HT-29 (cell line): ENCODE results near the gene KDM4B. TPM values are rescaled to one million over a fixed set of nuclear protein-coding genes. Genes with fewer than 3 reads are reported as not detected.

Experiments
- DNase-seq: peaks from one replicate; pipeline ENCODE4 v3.0.0-alpha.2; 2015; ENCODE audit warnings: low spot score
- total RNA-seq: library from RNA; depleted of rRNA; stranded (reverse); fragments of >200 nt; shearing (Covaris generic); gene quantifications from 2 replicates; pipeline ENCODE4 v1.2.3, GENCODE V29; 2014

The KDM4B gene
- total RNA-seq, 1 experiment from 2014 or later, result 7.8 TPM

- DNase-seq, result no peak
These were observed 80.0 kb downstream of the KDM4B start for GRCh38 chr19:5048727-5049553.

DNA sequence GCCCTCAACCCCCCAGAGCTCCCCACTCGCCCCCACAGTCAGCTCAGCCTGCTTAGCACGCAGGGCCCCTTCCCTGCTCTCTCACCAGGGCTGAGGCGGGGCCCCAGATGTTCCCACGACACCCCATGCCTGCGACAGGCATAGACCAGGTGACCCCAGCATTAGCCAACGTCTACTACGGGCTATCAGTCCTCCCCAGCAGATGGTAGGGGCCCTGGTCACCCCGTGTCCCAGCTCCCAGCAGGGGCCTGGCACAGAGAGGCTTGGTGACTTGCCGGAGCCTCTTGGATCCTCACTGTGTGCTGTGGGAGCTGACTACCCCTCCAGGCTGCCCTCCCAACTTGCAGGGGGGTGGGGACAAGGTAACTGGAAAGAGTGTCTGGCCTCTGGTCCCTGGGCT lies 80.6 kb downstream of the KDM4B start:
- DNase-seq, result no peak

DNA sequence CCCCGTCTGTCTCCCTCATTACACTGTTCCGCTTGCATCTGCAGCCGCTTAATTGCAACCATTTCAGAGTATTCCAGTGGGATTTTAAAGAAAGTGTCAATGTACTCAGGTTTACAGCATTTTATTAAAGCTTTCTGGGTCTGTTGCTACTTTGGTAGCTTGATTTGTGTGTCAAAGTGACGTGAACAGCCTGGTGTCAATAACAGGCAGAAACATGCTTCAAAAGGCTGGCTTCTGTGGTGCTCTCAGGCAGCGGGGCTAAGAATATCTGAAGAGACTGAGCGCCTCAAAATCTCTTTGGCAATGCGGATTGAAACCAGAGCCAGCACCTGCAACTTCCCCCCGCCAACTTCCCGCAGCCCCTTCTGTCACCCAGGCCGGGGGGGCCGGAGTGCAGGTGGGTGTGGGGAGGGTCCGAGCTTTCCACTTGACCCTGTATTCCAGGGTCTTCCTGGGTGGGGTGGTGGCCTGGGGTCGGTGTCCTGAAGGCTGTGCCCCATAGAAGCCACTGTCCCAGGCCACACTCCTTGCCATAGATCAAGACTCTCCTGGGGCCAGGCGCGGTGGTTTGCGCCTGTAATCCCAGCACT lies 81.2 kb downstream of the KDM4B start:
- DNase-seq, result no peak

- DNase-seq, result no peak
These were observed 82.0 kb downstream of the KDM4B start for GRCh38 chr19:5050905-5051304.

- no peak for DNase-seq
These were observed 82.7 kb downstream of the KDM4B start for GRCh38 chr19:5051619-5052018.

DNA sequence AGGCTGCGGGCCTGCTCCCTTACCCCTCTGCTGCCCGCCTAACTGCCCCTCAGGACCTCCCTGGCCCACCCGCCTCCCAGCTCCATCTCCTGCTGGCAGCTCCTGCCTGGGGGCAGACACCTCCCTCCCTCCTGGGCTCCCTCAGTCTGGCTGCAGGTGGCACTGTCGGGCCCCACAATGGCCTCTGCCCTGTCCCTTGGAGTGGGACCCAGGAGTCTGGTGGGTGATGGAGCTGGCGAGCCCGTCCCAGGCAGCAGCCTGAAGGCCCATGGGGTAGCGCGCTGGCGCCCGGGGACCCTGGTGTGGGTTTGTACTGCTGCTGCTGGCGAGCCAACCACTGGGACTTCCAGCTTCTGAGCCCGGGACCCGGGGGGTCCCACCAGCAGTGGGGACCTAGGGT lies 83.6 kb downstream of the KDM4B start:
- DNase-seq, result no peak

- no peak for DNase-seq
These were observed 84.1 kb downstream of the KDM4B start for GRCh38 chr19:5052945-5053485.

GRCh38 chr19:5053661-5054060 lies 84.7 kb downstream of the KDM4B start:
- DNase-seq, result no peak

DNA sequence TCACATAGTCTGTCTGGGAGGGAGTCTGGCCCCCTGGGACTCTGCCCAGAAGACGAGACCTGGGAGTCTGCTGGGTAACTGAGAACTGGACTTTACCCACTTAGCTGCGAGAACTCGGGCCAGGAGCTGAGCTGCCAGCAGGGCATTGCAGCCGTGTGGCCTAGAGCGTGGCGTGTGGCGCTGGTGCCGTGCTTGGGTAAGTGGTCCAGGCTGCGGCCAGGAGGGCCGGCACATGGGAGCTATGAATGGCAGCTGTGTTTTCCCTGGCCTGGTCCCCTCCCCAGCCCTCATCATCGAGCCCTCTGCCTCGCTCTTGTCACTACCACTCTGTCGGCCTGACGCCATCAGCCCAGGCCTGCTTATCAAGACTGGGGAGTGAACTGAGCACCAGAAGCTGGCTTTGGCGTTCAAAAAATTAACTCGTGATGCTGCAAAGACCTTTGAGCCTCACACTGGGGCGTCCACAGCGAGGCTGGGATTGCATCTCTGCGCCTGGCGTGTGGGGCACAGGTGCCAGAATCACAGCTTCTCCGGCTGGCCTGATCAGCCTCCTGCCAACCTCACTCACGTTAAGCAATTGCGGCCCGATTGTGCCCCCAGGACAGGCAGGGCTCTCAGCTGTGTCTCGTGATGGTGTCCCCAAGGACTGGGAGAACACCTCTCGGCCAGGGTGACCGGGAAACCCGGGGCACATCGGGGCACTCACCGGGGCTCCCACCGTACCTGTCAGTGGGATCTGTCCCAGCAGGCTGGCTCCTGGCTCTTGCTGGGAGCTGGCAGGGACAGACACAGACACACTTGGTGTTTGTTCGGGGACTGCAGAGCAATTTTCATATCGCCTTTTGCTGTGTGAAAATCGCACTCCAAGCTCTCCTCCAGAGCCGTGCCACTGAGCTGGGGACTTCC lies 85.9 kb downstream of the KDM4B start:
- DNase-seq, result no peak

DNA sequence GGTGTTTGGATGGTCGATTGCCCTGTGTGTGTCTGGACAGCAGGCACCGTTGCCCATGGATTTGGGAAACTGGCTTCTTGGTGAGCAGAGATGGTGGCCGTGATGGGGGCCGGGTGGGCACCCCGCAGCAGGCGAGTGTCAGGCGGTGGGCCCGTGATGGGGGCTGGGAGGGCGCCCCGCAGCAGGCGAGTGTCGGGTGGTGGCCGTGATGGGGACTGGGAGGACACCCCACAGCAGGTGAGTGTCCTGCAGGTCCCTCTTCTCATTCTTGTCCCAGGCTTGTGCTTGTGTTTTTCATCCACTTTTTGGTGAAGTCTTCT lies 86.5 kb downstream of the KDM4B start:
- no peak for DNase-seq

GRCh38 chr19:5057860-5058259 lies 88.9 kb downstream of the KDM4B start:
- no peak for DNase-seq

DNA sequence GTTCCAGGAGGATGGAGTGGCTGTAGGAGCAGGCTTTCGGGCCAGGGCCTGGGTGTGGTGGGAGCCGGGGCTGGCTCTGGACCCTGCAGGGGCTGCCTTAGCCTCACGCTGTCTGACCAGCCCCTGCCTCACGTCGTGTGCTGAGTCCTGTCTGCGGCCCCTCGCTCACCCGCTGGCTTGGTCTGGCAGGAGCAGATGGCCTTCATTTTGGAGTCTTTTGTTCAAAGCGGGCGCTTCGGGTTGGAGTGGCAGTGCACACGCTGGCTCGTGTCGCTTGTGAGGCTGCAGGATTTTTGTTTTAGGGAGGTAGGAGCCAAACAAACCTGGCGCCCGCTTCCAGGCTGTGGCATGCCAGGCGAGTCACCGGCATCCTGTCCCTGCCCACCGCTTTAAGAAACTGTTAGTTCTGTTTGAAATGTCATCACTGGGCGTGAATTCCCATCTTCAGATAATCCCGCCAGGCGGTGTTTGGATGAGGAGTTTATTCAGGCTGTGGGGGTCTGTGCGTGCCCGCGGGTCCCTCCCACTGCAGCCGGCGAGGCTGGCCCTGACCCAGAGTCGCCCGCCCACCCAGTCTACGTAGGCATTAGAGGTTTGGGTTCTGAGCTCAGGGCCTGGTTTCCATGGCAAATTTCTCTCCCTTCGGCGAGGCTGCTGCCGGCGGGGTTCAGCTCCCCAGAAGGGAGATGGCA lies 89.8 kb downstream of the KDM4B start:
- DNase-seq, result no peak

GRCh38 chr19:5059213-5059574 lies 90.3 kb downstream of the KDM4B start:
- no peak for DNase-seq

GRCh38 chr19:5059793-5060192 lies 90.9 kb downstream of the KDM4B start:
- DNase-seq, result no peak

GRCh38 chr19:5062195-5062594 lies 93.3 kb downstream of the KDM4B start:
- DNase-seq, result no peak

GRCh38 chr19:5062799-5063198 lies 93.9 kb downstream of the KDM4B start:
- no peak for DNase-seq

DNA sequence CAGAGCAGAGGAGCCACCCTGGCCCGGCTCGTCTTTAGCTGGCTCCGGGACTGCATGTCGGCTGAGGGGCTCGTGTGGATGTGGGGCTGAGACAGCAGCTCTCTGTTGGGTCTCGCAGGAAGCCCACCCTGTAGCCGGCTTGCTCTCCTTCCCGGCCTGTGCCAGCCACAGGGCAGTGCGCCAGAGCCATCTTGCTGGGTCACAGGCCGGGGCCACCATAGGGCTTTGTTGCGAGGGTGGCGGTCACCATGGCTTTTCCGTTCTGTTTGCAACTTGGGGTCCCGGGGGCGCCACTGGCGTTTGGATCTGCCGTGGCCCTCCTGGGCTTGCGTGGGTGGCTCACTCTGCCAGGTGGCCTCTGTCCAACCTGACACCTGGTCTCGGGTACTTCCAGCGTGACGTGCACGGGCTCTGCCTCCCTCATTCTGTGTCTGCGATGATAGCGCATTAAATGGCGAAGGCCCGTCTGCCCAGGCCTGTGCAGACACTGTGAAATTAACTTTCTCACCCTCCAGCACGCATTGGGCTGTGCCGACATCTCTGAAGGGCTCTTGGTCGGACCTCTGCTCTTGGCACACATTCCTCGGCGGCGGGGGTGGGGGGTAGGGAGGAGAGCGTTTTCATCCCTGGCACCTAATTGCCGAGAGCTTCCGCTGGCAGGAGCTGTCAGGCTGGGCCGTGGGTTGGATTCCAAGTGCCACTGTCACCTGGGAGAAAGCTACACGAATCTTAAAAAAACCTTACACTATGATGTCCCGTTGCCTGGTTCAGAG lies 95.1 kb downstream of the KDM4B start:
- DNase-seq, result no peak

- DNase-seq, result no peak
These were observed 96.0 kb downstream of the KDM4B start for GRCh38 chr19:5064896-5065295.

DNA sequence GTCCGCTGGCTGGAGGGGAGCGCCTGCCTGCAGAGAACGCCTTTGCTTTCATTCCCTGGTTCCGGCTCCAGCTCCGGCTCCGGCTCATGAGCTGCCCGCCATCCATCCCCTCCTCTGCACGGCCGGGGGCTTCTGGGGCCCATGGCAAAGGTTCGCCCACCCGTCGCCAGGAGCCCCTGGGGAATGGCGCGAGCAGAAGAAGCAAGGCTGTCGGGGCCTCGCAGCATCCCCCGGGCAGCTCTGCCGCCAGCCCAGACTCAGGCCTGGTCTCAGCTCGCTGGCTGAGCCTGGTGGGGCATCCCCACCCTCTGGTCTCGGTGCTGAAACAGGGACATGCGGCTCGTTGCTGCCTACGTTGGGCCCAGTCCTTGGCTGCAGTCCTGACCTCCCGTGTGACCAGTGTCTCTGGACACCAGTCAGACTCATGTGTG lies 96.8 kb downstream of the KDM4B start:
- no peak for DNase-seq

- no peak for DNase-seq
These were observed 97.9 kb downstream of the KDM4B start for GRCh38 chr19:5066768-5067167.

GRCh38 chr19:5067678-5068077 lies 98.8 kb downstream of the KDM4B start:
- no peak for DNase-seq
